BLaER1 treated with 17β-estradiol and CSF1 and Interleukin-3, amounts not matched to agents 10 nM and 100 nM (cell line): ENCODE data around the gene BCKDK.
A peak's percentile ranks its signal among the peaks of the same experiment; 100 is the strongest.

Experiments used
- H3K27ac ChIP-seq, 11 experiments: shearing (Covaris generic); formaldehyde crosslinking; 2 replicates each; pipeline ENCODE4 v1.8.1; 2022
- H3K27me3 ChIP-seq, 11 experiments: shearing (Covaris generic); formaldehyde crosslinking; 2 replicates each; pipeline ENCODE4 v1.8.1; 2022
- H3K36me3 ChIP-seq, 11 experiments: shearing (Covaris generic); formaldehyde crosslinking; 2 replicates each; pipeline ENCODE4 v1.8.1; 2022
- H3K4me1 ChIP-seq, 10 experiments: shearing (Covaris generic); formaldehyde crosslinking; 2 replicates each; pipeline ENCODE4 v1.8.1; 2022
- H3K4me2 ChIP-seq, 11 experiments: shearing (Covaris generic); formaldehyde crosslinking; 2 replicates each; pipeline ENCODE4 v1.8.1; 2022
- H3K4me3 ChIP-seq, 10 experiments: shearing (Covaris generic); formaldehyde crosslinking; 2 replicates each; pipeline ENCODE4 v1.8.1; 2022
- H3K9ac ChIP-seq, 11 experiments: shearing (Covaris generic); formaldehyde crosslinking; 2 replicates each; pipeline ENCODE4 v1.8.1; 2022
- H3K9me3 ChIP-seq, 11 experiments: shearing (Covaris generic); formaldehyde crosslinking; replicated peaks in 1 of 11; 2 replicates each; pipeline ENCODE4 v1.8.1; 2022
- H4K20me1 ChIP-seq, 11 experiments: shearing (Covaris generic); formaldehyde crosslinking; 2 replicates each; pipeline ENCODE4 v1.8.1; 2022
- Cebpa-rat ChIP-seq, 11 experiments: shearing (Covaris generic); IDR thresholded peaks; 2 replicates each; pipeline ENCODE4 v1.8.1; 2022

The BCKDK gene

GRCh38 chr16:31077592-31078396 lies 30.4 kb upstream of the BCKDK start:
- TF ChIP-seq Cebpa-rat (IDR thresholded peaks at IDR 0.05): no peak

GRCh38 chr16:31078597-31079341 lies 29.4 kb upstream of the BCKDK start:
- H3K36me3 ChIP-seq: peaks cover 73 to 83% (median 76%) of the 10 kb centered on the region in 11 experiments
- no peaks in the 10 kb centered on the region for H3K27me3 ChIP-seq
- H3K4me3 ChIP-seq: no peak overlapping the region
- peak overlapping the region in 4 of 11 experiments; percentile 6 to 20 (median 8); a peak in 2 of 22 replicates for H3K4me2 ChIP-seq
- peaks cover 61 to 89% (median 81%) of the 10 kb centered on the region in 11 experiments for H4K20me1 ChIP-seq
- TF ChIP-seq Cebpa-rat (IDR thresholded peaks at IDR 0.05): no peak
- peak overlapping the region in 6 of 11 experiments; percentile 6 to 37 (median 20); a peak in 5 of 22 replicates for H3K9ac ChIP-seq
- H3K9me3 ChIP-seq: no peaks in the 10 kb centered on the region
- no peak overlapping the region for H3K27ac ChIP-seq
- H3K4me1 ChIP-seq: peaks cover 14 to 69% (median 42%) of the 10 kb centered on the region in 10 experiments

More at GRCh38 chr16:31077592-31078396, 30.4 kb upstream of the BCKDK start:
- no peak overlapping the region for H3K27ac ChIP-seq
- no peak overlapping the region; a peak in 1 of 22 replicates for H3K4me2 ChIP-seq
- no peaks in the 10 kb centered on the region for H3K9me3 ChIP-seq
- peak overlapping the region in 5 of 11 experiments; percentile 8 to 97 (median 14); a peak in 3 of 22 replicates for H3K9ac ChIP-seq
- H3K4me3 ChIP-seq: no peak overlapping the region
- no peaks in the 10 kb centered on the region for H3K27me3 ChIP-seq
- H3K4me1 ChIP-seq: peaks cover 14 to 65% (median 42%) of the 10 kb centered on the region in 10 experiments
- peaks cover 60 to 81% (median 72%) of the 10 kb centered on the region in 11 experiments for H4K20me1 ChIP-seq
- peaks cover 65 to 73% (median 68%) of the 10 kb centered on the region in 11 experiments for H3K36me3 ChIP-seq

- no peak overlapping the region for H3K4me3 ChIP-seq
- TF ChIP-seq Cebpa-rat (IDR thresholded peaks at IDR 0.05): no peak
- 0 out of 22 replicates have a peak overlapping the region, but pooled peaks of 3 of the 11 experiments have one; percentile 6 to 20 (median 9) for H3K4me2 ChIP-seq
- no peaks in the 10 kb centered on the region for H3K27me3 ChIP-seq
- peaks cover 14 to 69% (median 42%) of the 10 kb centered on the region in 10 experiments for H3K4me1 ChIP-seq
- H3K36me3 ChIP-seq: peaks cover 80 to 90% (median 82%) of the 10 kb centered on the region in 11 experiments
- H3K27ac ChIP-seq: no peak overlapping the region
- peak overlapping the region in 4 of 11 experiments; percentile 14 to 37 (median 29); a peak in 4 of 22 replicates for H3K9ac ChIP-seq
- H3K9me3 ChIP-seq: no peaks in the 10 kb centered on the region
- peaks cover 64 to 96% (median 88%) of the 10 kb centered on the region in 11 experiments for H4K20me1 ChIP-seq
These were observed 28.7 kb upstream of the BCKDK start for GRCh38 chr16:31079342-31079944.

GRCh38 chr16:31080035-31080629 lies 28.1 kb upstream of the BCKDK start:
- Histone ChIP-seq H3K4me2 (no peak overlapping the region; a peak in 1 of 22 replicates), H3K9me3 (no peaks in the 10 kb centered on the region), H3K27me3 (no peaks in the 10 kb centered on the region), H4K20me1 (peaks cover 71 to 98% (median 95%) of the 10 kb centered on the region in 11 experiments), H3K36me3 (peaks cover 87 to 96% (median 89%) of the 10 kb centered on the region in 11 experiments), H3K4me1 (peaks cover 11 to 67% (median 39%) of the 10 kb centered on the region in 10 experiments), H3K27ac (no peak overlapping the region), H3K4me3 (no peak overlapping the region), H3K9ac (peak overlapping the region in 2 of 11 experiments; percentile 12 to 14; a peak in 1 of 22 replicates)
- no peak for TF ChIP-seq Cebpa-rat (IDR thresholded peaks at IDR 0.05)

GRCh38 chr16:31080756-31081419 lies 27.3 kb upstream of the BCKDK start:
- H3K36me3 ChIP-seq: peaks cover 86 to 100% (median 97%) of the 10 kb centered on the region in 11 experiments
- H3K4me1 ChIP-seq: peaks cover 4 to 60% (median 31%) of the 10 kb centered on the region in 10 experiments
- no peak overlapping the region for H3K27ac ChIP-seq
- H3K4me2 ChIP-seq: peak overlapping the region in 4 of 11 experiments; percentile 41 to 82 (median 48); a peak in 6 of 22 replicates
- no peak for TF ChIP-seq Cebpa-rat (IDR thresholded peaks at IDR 0.05)
- H3K4me3 ChIP-seq: no peak overlapping the region
- peaks cover 72 to 100% (median 97%) of the 10 kb centered on the region in 11 experiments for H4K20me1 ChIP-seq
- H3K9me3 ChIP-seq: no peaks in the 10 kb centered on the region
- H3K9ac ChIP-seq: peak overlapping the region in 3 of 11 experiments; percentile 12 to 45 (median 29); a peak in 3 of 22 replicates
- H3K27me3 ChIP-seq: no peaks in the 10 kb centered on the region

GRCh38 chr16:31081428-31082351 lies 26.5 kb upstream of the BCKDK start:
- H3K27ac ChIP-seq: peak overlapping the region in 1 of 11 experiments; percentile 12; a peak in 2 of 22 replicates
- no peak for TF ChIP-seq Cebpa-rat (IDR thresholded peaks at IDR 0.05)
- peak overlapping the region in 5 of 11 experiments; percentile 20 to 82 (median 43); a peak in 9 of 22 replicates for H3K4me2 ChIP-seq
- H3K4me1 ChIP-seq: peaks cover 0 to 54% (median 24%) of the 10 kb centered on the region in 10 experiments; a peak in 11 of 20 replicates
- H3K9me3 ChIP-seq: no peaks in the 10 kb centered on the region
- H3K27me3 ChIP-seq: no peaks in the 10 kb centered on the region
- peak overlapping the region in 5 of 11 experiments; percentile 1 to 45 (median 12); a peak in 4 of 22 replicates for H3K9ac ChIP-seq
- peaks cover 79 to 100% (median 96%) of the 10 kb centered on the region in 11 experiments for H3K36me3 ChIP-seq
- H4K20me1 ChIP-seq: peaks cover 68 to 100% (median 95%) of the 10 kb centered on the region in 11 experiments
- no peak overlapping the region for H3K4me3 ChIP-seq
